Endothelial cell of umbilical vein (primary cell): ENCODE data around the gene AASDHPPT.

Experiments used
- MYC ChIP-seq: IDR thresholded peaks from one replicate; pipeline ENCODE4 v1.6.1; 2011; ENCODE audit warnings: mild to moderate bottlenecking, low read depth, low read length
- POLR2A ChIP-seq: IDR thresholded peaks from 2 replicates; pipeline ENCODE4 v1.6.1; 2012; ENCODE audit warnings: low read depth, mild to moderate bottlenecking, control low read depth, low read length

- no peak for TF ChIP-seq POLR2A
- no peak for TF ChIP-seq MYC
Measured at GRCh38 chr11:106070606-106071005, 6.9 kb upstream of the AASDHPPT start.
